ENCODE measurements around the gene SLC25A31.

The SLC25A31 gene

DNA sequence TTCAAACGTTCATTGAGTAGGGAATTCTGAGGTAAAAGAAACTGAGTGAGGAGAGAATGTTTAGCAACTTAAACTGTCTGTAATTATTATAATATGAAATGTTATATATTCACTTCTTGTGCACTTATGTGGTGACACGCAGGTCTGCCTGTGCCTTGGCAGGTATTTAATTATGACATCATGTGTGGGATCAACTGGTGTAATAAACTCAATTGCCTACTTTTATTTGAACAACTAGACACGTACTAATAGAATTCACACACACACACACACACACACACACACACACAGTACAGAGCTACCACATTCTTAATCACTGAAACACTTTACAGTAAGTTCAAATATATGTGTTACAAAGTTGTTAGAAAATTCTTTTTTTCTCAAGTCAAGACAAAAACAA lies 20.7 kb upstream of the SLC25A31 start:
- H3K27me3 ChIP-seq: no peaks in the 10 kb centered on the region
- no peak for DNase-seq
- peaks cover 5% of the 10 kb centered on the region; the same call in 1 of the 2 replicates for H3K36me3 ChIP-seq
- H3K4me1 ChIP-seq: no peaks in the 10 kb centered on the region
- no peaks in the 10 kb centered on the region for H3K9me3 ChIP-seq
- no peak for TF ChIP-seq CTCF (IDR thresholded peaks at IDR 0.05; ENCODE audit: low read depth, low read length)
- no peak overlapping the region for H3K4me3 ChIP-seq (ENCODE audit: low read depth, low read length)

- Histone ChIP-seq H3K9me3 (no peaks in the 10 kb centered on the region), H3K27me3 (no peaks in the 10 kb centered on the region), H3K36me3 (no peaks in the 10 kb centered on the region), H3K4me1 (no peaks in the 10 kb centered on the region), H3K4me3 (ENCODE audit: low read depth, low read length) (no peak overlapping the region)
- no peak for TF ChIP-seq CTCF (IDR thresholded peaks at IDR 0.05; ENCODE audit: low read depth, low read length)
- DNase-seq: no peak
Measured at GRCh38 chr4:127731406-127731805, 1.2 kb downstream of the SLC25A31 start.

GRCh38 chr4:127732623-127733328 lies 2.6 kb downstream of the SLC25A31 start:
- no peaks in the 10 kb centered on the region for H3K4me1 ChIP-seq
- no peaks in the 10 kb centered on the region for H3K9me3 ChIP-seq
- DNase-seq: no peak
- TF ChIP-seq CTCF (IDR thresholded peaks at IDR 0.05; ENCODE audit: low read depth, low read length): peak; percentile 51
- H3K36me3 ChIP-seq: no peaks in the 10 kb centered on the region
- no peak overlapping the region for H3K4me3 ChIP-seq (ENCODE audit: low read depth, low read length)
- H3K27me3 ChIP-seq: no peaks in the 10 kb centered on the region

- H3K4me3 ChIP-seq (ENCODE audit: low read depth, low read length): no peak overlapping the region
- no peaks in the 10 kb centered on the region for H3K9me3 ChIP-seq
- no peaks in the 10 kb centered on the region for H3K4me1 ChIP-seq
- DNase-seq: no peak
- no peak for TF ChIP-seq CTCF (IDR thresholded peaks at IDR 0.05; ENCODE audit: low read depth, low read length)
- no peaks in the 10 kb centered on the region for H3K36me3 ChIP-seq
- no peaks in the 10 kb centered on the region for H3K27me3 ChIP-seq
Measured at GRCh38 chr4:127734976-127735375, 4.8 kb downstream of the SLC25A31 start.

- no peak for TF ChIP-seq CTCF (IDR thresholded peaks at IDR 0.05; ENCODE audit: low read depth, low read length)
- Histone ChIP-seq H3K4me1 (no peaks in the 10 kb centered on the region), H3K4me3 (ENCODE audit: low read depth, low read length) (no peak overlapping the region), H3K9me3 (no peaks in the 10 kb centered on the region), H3K36me3 (no peaks in the 10 kb centered on the region), H3K27me3 (no peaks in the 10 kb centered on the region)
- no peak for DNase-seq
Measured at GRCh38 chr4:127737295-127737694, 7.1 kb downstream of the SLC25A31 start.

GRCh38 chr4:127741247-127741646 lies 11.0 kb downstream of the SLC25A31 start:
- Histone ChIP-seq H3K36me3 (no peaks in the 10 kb centered on the region), H3K4me3 (ENCODE audit: low read depth, low read length) (no peak overlapping the region), H3K9me3 (no peaks in the 10 kb centered on the region), H3K27me3 (no peaks in the 10 kb centered on the region), H3K4me1 (no peaks in the 10 kb centered on the region)
- DNase-seq: no peak
- no peak for TF ChIP-seq CTCF (IDR thresholded peaks at IDR 0.05; ENCODE audit: low read depth, low read length)

Data from BE2C (cell line).